Activated CD8-positive, alpha-beta memory T cell treated with anti-CD3 and anti-CD28 coated beads for 48 hours (primary cell): ENCODE measurements around the gene CCR5.
"Not testable (repeated sequence)": the region's sequence is repeated elsewhere in the genome, so short reads cannot be mapped to it uniquely, and the experiment has no call there.

Experiments used
- DNase-seq, 3 experiments: peaks; one replicate each; pipeline ENCODE4 v3.0.0-alpha.2; 2020; ENCODE audit warnings: low read depth in 2 of 3, low spot score in 2 of 3

The CCR5 gene

DNA sequence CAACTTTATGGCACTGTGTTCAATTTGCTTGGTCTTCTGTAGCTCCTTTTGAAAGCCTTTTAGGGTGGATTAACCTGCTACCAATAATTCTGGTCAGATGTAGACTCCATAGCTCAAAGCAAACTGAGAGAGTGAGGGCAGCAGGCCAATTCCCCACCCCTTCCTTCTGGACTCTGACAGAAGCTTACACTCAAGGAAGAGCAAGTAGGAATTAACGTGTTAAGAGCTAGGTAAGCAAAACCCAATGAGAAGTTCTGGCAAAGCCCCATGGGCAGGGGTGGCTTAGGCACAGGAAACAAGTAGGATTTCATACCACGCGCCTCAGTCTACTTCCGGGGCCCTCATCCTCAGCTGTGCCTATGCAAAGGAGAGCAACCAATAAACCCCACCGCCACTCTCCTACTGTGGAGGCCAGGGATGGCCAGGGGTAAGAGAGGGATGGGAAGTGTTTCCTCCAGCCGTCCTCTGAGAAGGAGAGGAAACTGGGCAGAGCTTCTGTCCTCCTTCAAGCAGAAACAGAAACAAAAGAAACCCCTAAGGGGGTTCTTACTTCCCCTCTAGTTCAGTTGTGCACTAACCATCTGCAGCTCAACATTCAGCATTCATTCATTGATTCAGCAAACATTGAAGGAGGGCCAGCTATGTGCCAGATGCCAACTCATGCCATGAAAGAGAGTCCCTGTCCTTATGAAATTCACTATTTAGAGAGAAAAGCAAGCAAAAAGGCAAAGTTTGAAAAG is 12.6 kb downstream of the CCR5 start:
- DNase-seq, result no peak

DNA sequence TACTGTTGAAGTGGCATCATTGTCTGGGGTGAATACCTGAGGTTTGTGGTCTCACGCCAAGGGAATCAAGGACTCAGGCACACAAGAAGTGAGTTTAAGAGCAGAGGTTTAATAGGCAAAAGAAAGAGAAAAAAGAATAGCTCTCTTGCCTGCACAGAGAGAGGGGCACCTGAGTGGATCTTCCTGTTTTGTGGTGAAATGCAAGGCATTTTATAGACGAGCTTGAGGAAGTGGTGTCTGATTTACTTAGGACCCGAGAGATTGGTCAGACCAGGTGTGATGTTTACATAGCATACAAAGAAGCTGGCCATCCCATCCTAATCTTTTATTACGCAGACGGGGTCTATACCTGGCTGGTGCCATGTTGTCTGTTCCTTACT is 13.2 kb downstream of the CCR5 start:
- DNase-seq, result no peak

DNA sequence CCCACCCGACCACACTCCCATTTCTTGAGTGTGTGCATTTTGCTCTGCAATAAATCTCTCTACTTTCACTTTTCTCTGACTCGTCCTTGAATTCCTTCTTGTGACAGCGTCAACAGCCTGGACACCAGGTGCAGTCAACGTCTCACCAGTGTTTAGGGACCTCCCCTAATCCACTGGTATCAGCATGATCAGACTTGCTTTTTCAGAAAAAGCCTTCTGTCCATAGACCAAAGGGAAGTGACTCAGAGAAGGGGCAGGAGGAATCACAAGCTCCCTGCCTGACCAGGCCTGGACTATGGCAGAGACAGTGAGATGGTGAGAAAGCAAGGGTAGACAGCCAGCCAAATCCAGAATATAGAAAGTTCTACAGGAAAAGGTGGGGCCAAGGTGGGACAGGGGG is 15.5 kb downstream of the CCR5 start:
- no peak for DNase-seq

DNA sequence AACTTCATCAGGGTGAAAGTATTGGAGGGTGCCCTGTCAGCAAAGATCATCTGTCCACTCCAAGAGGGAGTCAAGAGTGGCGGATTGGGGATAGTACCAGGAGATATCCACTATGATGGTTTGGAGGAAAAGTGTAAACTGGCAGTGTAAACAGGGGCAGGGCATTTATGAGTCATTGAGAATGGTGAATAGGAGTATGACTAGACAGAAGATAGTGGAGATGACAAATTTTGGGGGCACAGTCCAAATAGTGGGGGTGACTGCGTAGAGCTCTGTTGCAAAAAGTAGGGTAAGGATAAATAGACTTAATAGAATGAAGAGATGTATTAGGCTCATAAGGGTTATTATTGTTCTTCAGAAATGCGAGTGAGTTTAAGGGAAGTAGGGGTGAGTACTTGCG is 18.1 kb downstream of the CCR5 start:
- not testable (repeated sequence) for DNase-seq

DNA sequence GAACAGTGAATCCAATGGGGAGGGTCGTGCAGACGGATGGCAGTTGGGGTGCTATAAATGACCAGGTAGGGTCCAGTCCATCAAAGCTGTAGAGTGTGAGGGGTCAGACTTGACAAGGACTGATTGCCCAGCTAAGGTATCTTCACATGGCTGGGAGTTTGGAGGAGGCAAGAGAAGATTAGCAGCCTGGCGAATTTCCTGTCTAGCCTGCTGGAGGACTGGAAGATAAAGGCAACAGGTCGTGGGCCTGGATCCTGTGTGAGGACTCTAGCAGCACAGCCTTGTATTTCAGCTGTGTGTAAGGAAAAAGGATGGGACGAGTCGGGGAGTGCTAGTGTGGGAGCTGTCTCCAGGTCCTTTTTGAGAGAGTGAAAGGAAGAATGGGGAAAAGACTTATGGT is 18.6 kb downstream of the CCR5 start:
- no peak for DNase-seq

DNA sequence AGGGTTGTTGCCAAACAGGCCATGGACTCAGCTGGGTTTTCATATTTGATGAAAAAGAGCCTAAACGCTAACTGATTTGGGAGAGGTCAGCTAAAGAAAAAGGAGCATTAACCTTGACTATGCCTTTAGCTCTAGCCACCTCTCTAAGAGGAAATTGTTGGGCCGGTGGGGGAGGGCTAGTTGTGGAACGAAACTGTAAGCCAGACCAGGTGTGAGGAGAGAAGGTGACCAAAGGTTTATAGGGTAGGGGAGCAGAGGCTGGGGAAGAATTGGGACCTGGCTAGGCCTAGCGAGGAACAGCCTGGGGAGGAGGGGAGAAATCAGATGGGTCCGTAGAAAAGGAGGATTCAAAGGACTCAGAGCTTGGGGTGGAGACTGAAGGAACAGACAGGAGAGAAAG is 20.8 kb downstream of the CCR5 start:
- DNase-seq, result not testable (repeated sequence)

DNA sequence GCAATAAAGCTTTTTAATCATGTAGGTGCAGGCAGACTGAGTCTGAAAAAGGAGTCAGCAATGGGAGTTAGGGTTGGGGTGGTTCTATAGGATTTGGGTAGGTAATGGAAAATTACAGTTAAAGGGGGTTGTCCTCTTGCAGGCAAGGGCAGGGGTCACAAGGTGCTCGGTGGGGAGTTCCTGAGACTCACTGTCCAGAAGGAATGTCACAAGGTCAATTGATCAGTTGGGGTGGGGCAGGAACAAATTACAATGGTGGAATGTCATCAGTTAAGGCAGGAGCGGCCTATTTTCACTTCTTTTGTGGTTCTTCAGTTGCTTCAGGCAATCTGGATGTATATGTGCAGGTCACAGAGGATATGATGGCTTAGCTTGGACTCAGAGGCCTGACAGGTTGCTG is 22.3 kb downstream of the CCR5 start:
- DNase-seq, result no peak

DNA sequence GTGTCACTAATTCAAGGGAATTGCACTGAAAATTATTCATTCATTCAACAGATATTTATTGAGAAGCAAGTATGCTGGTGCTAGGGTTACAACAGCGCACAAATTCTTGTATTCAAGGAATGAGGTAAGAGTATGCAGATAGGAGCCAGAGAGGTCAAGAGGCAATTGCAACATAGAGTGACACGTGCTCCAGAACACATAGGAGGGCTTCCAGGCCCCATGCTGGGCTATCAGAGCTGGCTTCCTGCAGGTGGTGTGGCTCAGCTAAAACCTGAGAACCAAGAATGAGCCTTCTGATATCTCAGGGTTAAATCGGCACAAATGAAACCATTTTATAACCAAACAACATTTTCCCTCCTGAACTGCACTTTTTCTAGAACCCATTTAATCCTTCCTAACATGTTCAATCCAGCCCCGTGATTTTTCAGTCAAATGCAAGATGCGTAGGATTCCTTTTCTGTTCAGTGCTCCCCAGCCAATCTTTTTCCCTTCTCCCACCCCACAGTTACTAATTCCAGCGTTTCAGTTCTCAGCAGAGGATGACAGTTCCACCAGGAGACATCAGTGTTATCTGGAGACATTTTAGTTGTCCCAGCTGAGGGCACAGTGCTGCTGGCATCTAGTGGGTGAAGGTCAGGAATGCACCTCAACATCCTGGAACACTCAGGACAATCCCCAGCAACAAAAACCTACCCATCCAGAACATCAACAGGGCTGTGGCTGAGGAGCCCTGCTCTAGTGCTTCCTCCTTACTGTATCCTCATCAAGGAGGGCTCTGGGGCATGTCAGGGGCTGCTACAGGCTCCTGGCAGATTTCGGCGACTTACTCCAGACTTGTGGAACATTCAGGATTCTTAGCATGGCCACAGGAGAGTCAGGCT is 23.0 kb downstream of the CCR5 start:
- DNase-seq, result no peak

DNA sequence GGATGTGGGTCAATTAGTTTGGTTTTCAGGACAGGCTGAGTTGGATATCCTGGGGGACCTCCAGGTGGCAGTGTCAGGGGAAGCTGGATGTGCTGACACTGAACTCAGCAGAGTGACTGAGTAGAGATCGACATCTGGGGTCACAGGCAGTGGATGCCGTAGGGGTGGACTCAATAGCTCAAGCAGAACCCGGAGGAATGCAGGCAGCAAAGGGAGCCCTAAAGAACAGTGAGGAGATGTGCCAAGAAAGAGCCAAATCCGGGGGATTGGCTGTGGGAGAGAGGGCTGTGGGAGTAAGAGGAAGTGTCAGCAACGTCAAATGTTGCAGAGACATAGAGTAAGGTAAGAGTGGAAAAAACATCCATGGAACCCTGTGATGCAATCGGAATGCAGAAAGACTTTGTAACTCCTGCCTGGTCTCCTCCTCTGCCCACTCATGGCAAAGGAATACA is 24.5 kb downstream of the CCR5 start:
- no peak for DNase-seq

DNA sequence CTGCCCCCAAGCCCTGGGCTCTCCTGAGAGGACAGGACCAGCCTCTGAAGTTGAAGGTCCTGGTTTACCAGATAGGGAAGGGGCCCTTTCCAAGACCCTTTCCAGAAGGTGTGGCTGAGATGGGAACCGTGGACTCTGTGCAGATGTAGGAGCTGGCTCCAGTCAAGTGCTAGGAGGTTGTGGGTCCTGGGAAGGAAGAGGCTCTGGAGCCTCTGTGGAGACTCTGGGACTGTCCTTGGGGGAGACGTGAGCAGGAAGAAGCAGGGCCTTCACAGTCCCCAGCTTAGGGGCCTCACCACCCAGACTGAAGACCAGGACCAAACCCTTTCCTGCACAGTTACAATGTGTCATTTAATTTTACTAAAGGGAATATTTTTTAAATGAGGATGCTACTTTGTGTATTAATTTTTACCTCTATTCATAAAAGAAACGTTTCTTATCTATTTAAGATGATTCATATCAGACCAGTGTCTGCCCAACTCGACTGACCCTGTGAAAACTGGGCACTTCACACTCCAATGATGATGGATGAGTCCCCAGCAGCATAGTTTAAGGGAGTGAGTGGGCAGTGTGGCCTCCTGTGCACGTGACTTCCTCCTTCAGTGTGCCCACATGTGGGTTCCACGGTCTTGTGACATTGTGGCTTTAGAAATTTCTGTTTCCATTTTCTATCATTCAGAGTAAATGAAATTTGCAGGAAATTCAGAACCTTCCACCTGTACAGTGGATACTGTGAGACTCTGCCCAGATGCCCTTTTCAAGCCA is 25.2 kb downstream of the CCR5 start:
- DNase-seq, result no peak

DNA sequence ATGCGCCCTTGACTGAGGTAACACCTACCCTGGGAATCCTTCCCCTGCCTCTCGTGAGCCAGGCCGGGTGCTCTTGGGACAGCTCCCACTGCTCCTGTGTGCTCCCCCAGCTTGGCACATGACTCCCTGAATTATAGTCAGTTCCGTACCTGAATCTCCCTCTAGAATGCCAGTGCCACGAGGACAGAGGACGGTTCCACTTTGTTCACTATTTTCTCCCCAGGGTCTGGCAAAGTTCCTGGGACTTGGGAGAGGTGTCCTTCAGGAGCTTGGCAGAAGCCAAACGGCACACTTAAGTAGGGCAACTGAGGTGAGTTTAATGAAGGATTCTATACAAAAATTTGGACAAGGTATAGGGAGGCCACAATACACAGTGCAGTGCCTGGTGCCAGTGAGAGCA is 26.4 kb downstream of the CCR5 start:
- DNase-seq, result no peak

DNA sequence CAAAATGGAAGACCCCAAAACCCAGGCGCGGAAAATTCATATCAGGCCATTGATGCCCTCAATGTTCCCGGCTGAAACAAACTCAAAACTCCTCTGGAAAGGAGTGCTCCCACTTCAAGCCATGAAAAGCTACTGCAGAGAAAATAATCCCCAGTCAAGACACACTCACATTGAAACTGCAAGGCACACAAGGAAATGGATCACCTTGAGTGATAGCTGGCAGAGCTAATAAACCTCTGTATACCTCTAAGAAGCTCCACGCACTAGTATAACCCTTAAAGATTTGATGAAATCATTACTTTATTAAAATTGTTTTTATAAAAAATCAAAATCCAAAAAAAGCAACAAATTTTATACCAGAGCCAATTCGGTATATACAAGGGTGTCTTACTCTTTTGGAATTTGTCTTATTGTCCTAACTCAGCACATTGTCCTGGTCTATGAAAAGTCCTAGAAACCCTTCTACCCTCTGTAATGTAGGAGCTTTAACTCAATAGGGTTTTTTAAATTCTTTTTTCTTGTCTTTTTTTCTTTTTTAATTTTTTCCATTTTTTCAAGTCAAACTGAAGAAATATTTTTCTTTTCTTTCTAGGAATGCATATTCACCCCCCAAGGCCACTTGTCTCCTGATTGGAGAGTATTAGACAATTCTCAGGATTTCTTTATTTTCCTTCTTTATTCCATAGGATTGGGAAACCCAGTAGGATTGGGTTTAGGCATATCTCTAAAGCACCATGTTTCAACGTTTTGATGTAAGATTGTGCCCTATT is 27.6 kb downstream of the CCR5 start:
- DNase-seq, result no peak

DNA sequence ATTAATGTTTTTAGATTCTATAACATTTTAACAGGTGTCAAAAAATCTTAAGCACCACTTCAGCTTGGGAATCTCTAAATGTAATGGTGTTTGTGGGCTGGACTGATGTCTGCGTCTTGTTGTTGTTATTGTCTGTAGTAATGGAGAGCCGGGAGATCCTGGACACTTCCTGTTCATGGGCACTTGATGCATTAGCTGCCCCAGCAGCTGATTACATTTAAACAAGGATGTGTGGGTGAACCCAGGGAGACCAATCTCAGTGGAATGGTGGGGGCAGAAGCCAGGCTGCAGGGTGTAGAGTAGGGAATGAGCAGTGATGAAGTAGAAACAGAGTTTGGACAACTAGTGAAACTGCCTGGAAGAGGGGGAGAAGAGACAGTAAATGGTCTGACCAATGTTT is 28.4 kb downstream of the CCR5 start:
- no peak for DNase-seq

DNA sequence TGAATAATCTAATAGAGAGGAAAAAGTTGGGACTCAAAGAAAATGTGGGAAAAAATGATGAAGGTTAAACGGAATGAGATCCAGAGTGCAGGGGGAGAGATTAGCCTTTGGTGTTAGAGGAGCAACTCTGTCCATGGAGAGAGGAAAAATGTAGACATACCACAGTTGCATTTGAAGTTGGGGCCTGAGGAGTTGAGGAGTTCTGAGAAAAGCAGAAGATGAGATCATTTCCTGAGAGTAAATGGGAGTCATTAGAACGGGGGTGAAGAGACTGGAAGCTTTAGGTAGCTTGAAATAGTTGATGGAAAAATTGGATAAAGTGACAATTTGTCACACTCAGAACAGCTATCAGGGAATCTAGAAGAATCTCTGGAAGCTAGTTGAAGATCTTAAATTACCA is 28.8 kb downstream of the CCR5 start:
- no peak for DNase-seq

DNA sequence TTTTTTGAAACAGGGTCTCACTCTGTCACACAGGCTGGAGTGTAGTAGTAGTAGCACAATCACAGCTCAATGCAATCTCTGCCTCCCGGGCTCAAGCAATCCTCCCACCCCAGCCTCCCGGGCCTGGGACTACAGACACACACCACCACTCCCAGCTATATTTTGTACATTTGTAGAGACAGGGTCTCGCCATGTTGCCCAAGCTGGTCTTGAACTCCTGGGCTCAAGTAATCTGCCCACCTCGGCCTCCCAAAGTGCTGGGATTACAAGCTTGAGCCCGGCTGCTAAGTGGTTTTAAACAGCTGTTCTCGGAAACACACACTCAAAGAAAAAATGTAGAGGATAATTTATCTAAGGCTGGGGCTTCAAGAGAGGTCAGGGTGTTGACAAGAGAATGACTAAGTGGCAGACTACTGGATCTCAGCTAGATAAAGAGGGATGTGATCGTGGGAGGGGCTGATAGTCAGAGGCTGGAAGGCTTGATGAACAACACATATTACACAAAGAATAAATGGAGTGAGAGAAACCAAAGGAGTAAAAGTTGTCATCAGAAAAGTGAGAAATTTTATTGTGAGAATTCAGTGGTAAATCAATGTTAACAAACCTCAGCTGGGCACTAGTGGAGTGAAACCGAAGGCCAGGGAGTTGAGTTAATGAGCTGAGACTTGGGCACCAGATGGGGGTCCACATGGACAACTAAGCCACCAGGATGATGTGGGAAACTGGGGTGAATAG is 29.4 kb downstream of the CCR5 start:
- no peak for DNase-seq

DNA sequence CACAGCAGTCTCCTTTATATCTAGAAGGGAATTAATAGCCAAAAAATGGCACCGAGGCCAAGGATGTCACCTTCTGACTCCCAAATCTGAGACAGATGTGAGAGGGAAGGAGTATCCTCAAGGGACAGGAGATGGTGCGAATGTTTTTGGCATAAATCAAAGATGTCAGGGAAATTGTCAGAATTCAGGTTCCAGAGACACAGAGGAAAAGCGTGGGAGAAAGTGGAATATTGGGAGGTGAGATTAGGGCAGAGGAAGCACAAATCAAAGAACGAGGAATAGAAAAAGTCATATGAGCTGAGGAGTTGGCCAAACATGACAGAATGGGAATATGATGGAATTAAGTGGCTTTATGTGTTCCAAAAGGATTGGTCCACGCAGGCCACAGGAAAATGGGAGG is 30.1 kb downstream of the CCR5 start:
- no peak for DNase-seq

DNA sequence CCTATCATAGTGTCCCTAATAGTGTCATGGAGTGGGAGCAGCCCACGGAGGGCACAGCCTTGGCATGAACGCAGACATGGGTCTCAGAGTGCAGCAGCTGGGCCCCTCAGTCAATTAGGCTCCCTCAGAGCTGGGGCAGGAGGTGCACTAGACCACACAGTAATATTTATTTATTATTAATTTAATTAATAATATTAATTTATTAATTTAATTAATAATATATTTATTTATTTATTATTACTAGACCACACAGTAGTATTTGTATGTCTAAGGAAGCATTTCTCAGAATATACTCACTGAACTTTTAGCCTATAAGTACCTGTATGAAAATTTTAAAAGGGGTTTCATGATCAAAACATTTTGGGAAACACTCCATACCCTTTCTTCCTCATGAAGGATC is 30.8 kb downstream of the CCR5 start:
- no peak for DNase-seq

DNA sequence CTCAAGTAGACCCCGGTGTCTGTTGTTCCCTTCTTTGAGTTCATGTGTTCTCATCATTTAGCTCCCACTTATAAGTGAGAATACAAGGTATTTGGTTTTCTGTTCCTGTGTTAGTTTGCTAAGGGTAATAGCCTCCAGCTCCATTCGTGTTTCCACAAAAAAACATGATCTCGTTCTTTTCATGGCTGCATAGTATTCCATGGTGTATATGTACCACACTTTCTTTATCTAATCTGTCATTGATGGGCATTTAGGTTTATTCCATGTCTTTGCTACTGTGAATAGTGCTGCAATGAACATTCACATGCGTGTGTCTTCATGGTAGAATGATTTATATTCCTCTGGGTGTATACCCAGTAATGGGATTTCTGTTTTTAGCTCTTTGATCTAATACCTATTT is 32.2 kb downstream of the CCR5 start:
- not testable (repeated sequence) for DNase-seq

DNA sequence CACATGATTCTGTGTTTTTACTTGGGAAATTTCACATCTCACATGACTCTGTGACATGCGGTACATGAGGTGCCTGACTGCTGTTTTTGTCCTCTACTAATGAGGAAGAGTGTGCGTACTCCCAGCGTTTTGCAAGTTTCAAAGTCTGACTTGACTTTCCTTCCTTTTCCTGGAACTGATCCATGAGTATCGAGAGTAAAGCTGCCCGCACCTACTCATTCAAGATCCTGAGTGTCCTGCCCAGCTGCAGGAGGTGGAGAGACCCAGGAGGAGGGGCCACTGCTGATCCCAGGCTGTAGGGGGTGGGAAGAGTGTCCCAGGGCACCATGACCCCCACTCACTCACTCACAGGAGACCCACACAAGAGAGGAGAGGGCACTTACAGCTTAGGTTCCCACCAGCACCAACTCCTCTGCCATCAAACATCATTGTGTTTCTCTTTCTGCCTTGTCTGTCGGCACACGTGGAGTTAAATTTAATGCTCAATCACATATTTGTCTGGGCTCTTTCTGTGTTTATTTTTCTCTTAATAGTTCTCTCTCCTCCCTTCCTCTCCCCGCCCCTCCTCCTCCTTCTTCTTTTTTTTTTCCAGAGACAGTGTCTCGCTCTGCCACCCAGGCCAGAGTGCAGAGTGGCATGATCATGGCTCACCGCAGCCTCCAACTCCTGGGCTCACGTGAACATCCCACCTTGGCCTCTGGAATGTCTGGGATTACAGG is 34.7 kb downstream of the CCR5 start:
- no peak for DNase-seq

DNA sequence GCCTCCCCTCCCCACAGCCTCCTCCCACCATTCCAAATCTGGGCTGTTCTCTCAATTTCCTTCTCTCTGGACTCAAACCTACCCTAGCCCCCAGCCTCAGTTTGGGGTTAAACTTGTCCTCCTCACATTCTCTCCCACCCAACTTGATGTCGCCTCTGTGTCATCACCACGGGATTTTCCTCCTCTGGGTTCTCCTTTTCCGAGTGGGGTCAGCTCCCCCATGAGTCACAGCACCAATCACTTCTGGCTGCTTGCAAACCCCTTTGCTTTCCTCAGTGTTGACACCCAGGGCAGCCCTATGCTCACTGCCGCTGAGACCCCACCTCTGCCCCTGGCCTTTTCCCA is 35.7 kb downstream of the CCR5 start:
- no peak for DNase-seq
